Type B pancreatic cell (in vitro differentiated cells): Measurements from ENCODE around the gene MESD. TPM values are rescaled to one million over a fixed set of nuclear protein-coding genes. Genes with fewer than 3 reads are reported as not detected.
A peak's percentile ranks its signal among the peaks of the same experiment; 100 is the strongest.

ENCODE experiments used
- DNase-seq: peaks from one replicate; pipeline ENCODE4 v3.0.0; 2021; ENCODE audit warnings: mixed read lengths; ENCODE audit not compliant: unreplicated experiment; ENCODE audit errors: extremely low spot score
- H3K27ac Mint-ChIP-seq: 2 replicates; pipeline ENCODE4 v1.8.0; 2021; ENCODE audit warnings: mild to moderate bottlenecking, mixed read lengths
- H3K27me3 Mint-ChIP-seq: 2 replicates; pipeline ENCODE4 v1.8.0; 2021; ENCODE audit warnings: mixed read lengths
- H3K36me3 Mint-ChIP-seq: 2 replicates; pipeline ENCODE4 v1.8.0; 2021; ENCODE audit warnings: mixed read lengths
- H3K4me1 Mint-ChIP-seq: one replicate; pipeline ENCODE4 v1.8.0; 2021; ENCODE audit warnings: mixed read lengths; ENCODE audit not compliant: unreplicated experiment
- H3K4me3 Mint-ChIP-seq: 2 replicates; pipeline ENCODE4 v1.8.0; 2021; ENCODE audit warnings: mild to moderate bottlenecking, mixed read lengths
- H3K9me3 Mint-ChIP-seq: 2 replicates; pipeline ENCODE4 v1.8.0; 2021; ENCODE audit warnings: mixed read lengths
- CTCF ChIP-seq: fragments of 200-600 bp; sonication (generic); conservative IDR thresholded peaks from 2 replicates; pipeline ENCODE4 v1.5.0; 2021; ENCODE audit warnings: antibody characterized with exemption, mild to moderate bottlenecking
- long read RNA-seq: library from polyadenylated mRNA; unstranded; transcript quantifications from one replicate; pipeline ENCODE4 v2.0.0, GENCODE V29; 2020
- total RNA-seq: library from RNA; stranded (reverse); gene quantifications from 2 replicates; pipeline ENCODE4 v1.2.1, GENCODE V29; 2021; ENCODE audit warnings: low replicate concordance

The MESD gene
- total RNA-seq = 30.7 and 36.6 TPM in 2 replicates
- long read RNA-seq, full-length matches to known transcripts = 116 of 125 reads
- long read RNA-seq, partial matches to known transcripts = 4 of 125 reads
- long read RNA-seq, other reads (novel, unspliced or antisense) = 5 of 125 reads

GRCh38 chr15:80989518-80990478 lies at the start of gene MESD:
MESD (minus strand) TSS chr15:80989819; CDS start chr15:80989791, 28 bp downstream.
- peak within 1 kb of the TSS; percentile 94 for H3K27ac Mint-ChIP-seq
- H3K4me1 Mint-ChIP-seq = peaks cover 29% of the 10 kb centered on the region
- TF ChIP-seq CTCF = no peak
- peaks cover 10% of the 10 kb centered on the region for H3K36me3 Mint-ChIP-seq
- DNase-seq = peak; percentile 97
- peak within 1 kb of the TSS; percentile 98 for H3K4me3 Mint-ChIP-seq
- no peaks in the 10 kb centered on the region for H3K9me3 Mint-ChIP-seq
- H3K27me3 Mint-ChIP-seq = no peaks in the 10 kb centered on the region

DNA sequence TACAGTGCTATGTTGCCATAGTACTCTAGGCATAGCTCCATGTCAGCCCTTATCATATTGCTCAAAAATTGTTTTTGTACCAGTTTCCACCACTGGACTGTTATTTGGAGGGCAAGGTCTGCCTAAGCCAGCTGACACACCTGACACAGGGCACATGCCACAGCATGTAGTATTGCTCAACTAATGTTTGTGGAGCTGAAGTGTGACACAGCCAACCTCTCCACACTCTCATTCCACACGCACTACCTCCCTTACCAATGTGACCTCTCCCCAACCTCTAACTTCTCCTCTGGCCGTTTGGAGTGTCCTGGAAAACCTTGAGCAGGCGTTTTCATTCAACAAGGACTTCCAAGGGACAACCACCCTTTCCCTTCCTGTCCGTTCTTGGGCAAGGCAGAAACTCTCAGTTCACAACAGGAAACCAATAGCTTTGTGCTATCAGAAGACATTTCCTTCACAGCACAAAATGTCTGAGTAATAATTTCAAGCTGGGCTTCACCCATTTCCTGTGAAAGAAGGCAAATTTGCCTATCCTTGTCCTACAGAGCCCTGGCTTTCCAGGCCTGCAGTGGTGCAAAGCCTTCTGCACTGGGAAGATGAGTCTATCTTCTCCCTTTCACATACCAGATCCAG lies 49.5 kb upstream of the MESD start:
- TF ChIP-seq CTCF = no peak
- Mint-ChIP-seq H3K27me3 (no peaks in the 10 kb centered on the region), H3K36me3 (no peaks in the 10 kb centered on the region), H3K27ac (no peak overlapping the region), H3K9me3 (no peaks in the 10 kb centered on the region), H3K4me3 (no peak overlapping the region), H3K4me1 (peaks cover 11% of the 10 kb centered on the region)
- no peak for DNase-seq

- Mint-ChIP-seq H3K9me3 (no peaks in the 10 kb centered on the region), H3K27me3 (no peaks in the 10 kb centered on the region), H3K27ac (no peak overlapping the region), H3K4me1 (peaks cover 11% of the 10 kb centered on the region), H3K4me3 (no peak overlapping the region), H3K36me3 (no peaks in the 10 kb centered on the region)
- TF ChIP-seq CTCF = no peak
- no peak for DNase-seq
Observed at GRCh38 chr15:81037952-81038743, 48.5 kb upstream of the MESD start.

GRCh38 chr15:81033508-81033907 lies 43.9 kb upstream of the MESD start:
- H3K9me3 Mint-ChIP-seq = no peaks in the 10 kb centered on the region
- H3K4me3 Mint-ChIP-seq = no peak overlapping the region
- H3K27me3 Mint-ChIP-seq = no peaks in the 10 kb centered on the region
- no peak for DNase-seq
- no peak for TF ChIP-seq CTCF
- no peak overlapping the region for H3K27ac Mint-ChIP-seq
- H3K36me3 Mint-ChIP-seq = no peaks in the 10 kb centered on the region
- H3K4me1 Mint-ChIP-seq = peaks cover 6% of the 10 kb centered on the region

- Mint-ChIP-seq H3K36me3 (no peaks in the 10 kb centered on the region), H3K4me3 (no peak overlapping the region), H3K4me1 (peaks cover 6% of the 10 kb centered on the region), H3K27me3 (no peaks in the 10 kb centered on the region), H3K9me3 (no peaks in the 10 kb centered on the region), H3K27ac (no peak overlapping the region)
- no peak for DNase-seq
- no peak for TF ChIP-seq CTCF
Observed at GRCh38 chr15:81032818-81033217, 43.2 kb upstream of the MESD start.
